ENCODE results near the gene PLXNB2.
"Not testable (repeated sequence)": the region's sequence is repeated elsewhere in the genome, so short reads cannot be mapped to it uniquely, and the experiment has no call there.

Gene PLXNB2

DNA sequence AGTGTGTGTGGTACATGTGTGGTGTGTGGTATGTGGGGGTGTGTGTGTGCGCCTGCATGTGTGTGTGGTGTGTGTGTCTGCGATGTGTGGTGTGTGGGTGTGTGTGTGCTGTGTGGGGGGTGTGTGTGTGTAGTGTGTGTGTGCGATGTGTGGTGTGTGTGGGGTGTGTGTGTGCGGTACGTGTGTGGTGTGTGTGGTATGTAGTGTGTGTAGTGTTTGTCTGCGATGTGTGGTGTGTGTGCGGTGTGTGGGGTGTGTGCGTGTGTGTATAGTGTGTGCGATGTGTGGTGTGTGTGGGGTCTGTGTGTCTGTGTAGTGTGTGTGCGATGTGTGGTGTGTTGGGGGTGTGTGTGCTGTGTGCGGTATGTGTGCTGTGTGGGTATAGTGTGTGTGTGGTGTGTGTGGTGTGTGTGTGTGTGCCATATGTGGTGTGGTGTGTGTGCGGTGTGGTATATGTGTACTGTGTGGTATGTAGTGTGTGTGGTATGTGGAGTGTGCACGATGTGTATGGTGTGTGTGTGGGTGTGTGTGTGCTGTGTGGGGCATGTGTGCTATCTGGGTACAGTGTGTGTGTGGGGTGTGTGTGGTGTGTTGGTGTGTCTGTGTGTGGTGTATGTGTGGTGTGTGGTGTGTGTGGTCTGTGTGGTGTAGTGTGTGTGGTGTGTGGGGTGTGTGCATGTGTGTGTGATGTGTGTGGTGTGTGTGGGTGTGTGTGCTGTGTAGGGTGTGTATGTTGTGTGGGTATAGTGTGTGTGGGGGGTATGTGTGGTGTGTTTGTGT, 30.0 kb upstream of the PLXNB2 start:
- Histone ChIP-seq H3K27me3 (ENCODE audit: control insufficient read depth, low read length) (no peaks in the 10 kb centered on the region), H3K4me3 (ENCODE audit: low read length) (no peak overlapping the region; the same call in 1 of the 2 replicates), H3K79me2 (ENCODE audit: control insufficient read depth, low read length) (peaks cover 45% of the 10 kb centered on the region), H3K9me3 (ENCODE audit: control insufficient read depth, insufficient read depth, low read length) (peaks cover 17% of the 10 kb centered on the region; the same call in 1 of the 2 replicates), H3K9me2 (replicated peaks; ENCODE audit: control insufficient read depth, low read length) (no peaks in the 10 kb centered on the region), H3K4me2 (ENCODE audit: low read length) (peak overlapping the region; percentile 90), H3K4me1 (ENCODE audit: control insufficient read depth, low read length) (peaks cover 99% of the 10 kb centered on the region), H3F3A (ENCODE audit: control insufficient read depth, insufficient read depth) (peaks cover 88% of the 10 kb centered on the region), H4K20me1 (ENCODE audit: control insufficient read depth, insufficient read depth, low read depth, low read length) (no peaks in the 10 kb centered on the region), H3K27ac (ENCODE audit: low read depth, low read length) (peak overlapping the region; percentile 98), H3K36me3 (ENCODE audit: control insufficient read depth, low read length) (peaks cover 27% of the 10 kb centered on the region)
- no peak for TF ChIP-seq CTCF (IDR thresholded peaks at IDR 0.05; ENCODE audit: low read depth, low read length, poor library complexity, severe bottlenecking)
- TF ChIP-seq EZH2phosphoT487 (IDR thresholded peaks at IDR 0.05; ENCODE audit: borderline replicate concordance, low read length): no peak

GRCh38 chr22:50334433-50334832, 27.0 kb upstream of the PLXNB2 start:
- not testable (repeated sequence) for H3K9me2 ChIP-seq (replicated peaks; ENCODE audit: control insufficient read depth, low read length); H3K27me3 ChIP-seq (ENCODE audit: control insufficient read depth, low read length); H4K20me1 ChIP-seq (ENCODE audit: control insufficient read depth, insufficient read depth, low read depth, low read length)
- Histone ChIP-seq H3F3A (ENCODE audit: control insufficient read depth, insufficient read depth) (peaks cover 65% of the 10 kb centered on the region), H3K36me3 (ENCODE audit: control insufficient read depth, low read length) (peaks cover 27% of the 10 kb centered on the region), H3K4me1 (ENCODE audit: control insufficient read depth, low read length) (peaks cover 97% of the 10 kb centered on the region), H3K79me2 (ENCODE audit: control insufficient read depth, low read length) (peaks cover 53% of the 10 kb centered on the region), H3K27ac (ENCODE audit: low read depth, low read length) (peak overlapping the region; percentile 98), H3K4me2 (ENCODE audit: low read length) (peak overlapping the region; percentile 90), H3K9me3 (ENCODE audit: control insufficient read depth, insufficient read depth, low read length) (peaks cover 17% of the 10 kb centered on the region; the same call in 1 of the 2 replicates), H3K4me3 (ENCODE audit: low read length) (peak overlapping the region; percentile 70)

GRCh38 chr22:50329236-50329635, 21.8 kb upstream of the PLXNB2 start:
- Histone ChIP-seq H3K27me3 (ENCODE audit: control insufficient read depth, low read length) (no peaks in the 10 kb centered on the region), H3K9me3 (ENCODE audit: control insufficient read depth, insufficient read depth, low read length) (no peaks in the 10 kb centered on the region), H3K79me2 (ENCODE audit: control insufficient read depth, low read length) (peaks cover 21% of the 10 kb centered on the region), H3K4me2 (ENCODE audit: low read length) (peak overlapping the region; percentile 94), H3K4me3 (ENCODE audit: low read length) (no peak overlapping the region), H3K27ac (ENCODE audit: low read depth, low read length) (peak overlapping the region; percentile 98), H3F3A (ENCODE audit: control insufficient read depth, insufficient read depth) (peaks cover 23% of the 10 kb centered on the region), H3K4me1 (ENCODE audit: control insufficient read depth, low read length) (peaks cover 88% of the 10 kb centered on the region), H3K9me2 (replicated peaks; ENCODE audit: control insufficient read depth, low read length) (no peaks in the 10 kb centered on the region), H4K20me1 (ENCODE audit: control insufficient read depth, insufficient read depth, low read depth, low read length) (no peaks in the 10 kb centered on the region), H3K36me3 (ENCODE audit: control insufficient read depth, low read length) (no peaks in the 10 kb centered on the region)
- TF ChIP-seq EZH2phosphoT487 (IDR thresholded peaks at IDR 0.05; ENCODE audit: borderline replicate concordance, low read length) (no peak), CTCF (IDR thresholded peaks at IDR 0.05; ENCODE audit: low read depth, low read length, poor library complexity, severe bottlenecking) (no peak)

GRCh38 chr22:50327711-50328019, 20.2 kb upstream of the PLXNB2 start:
- Histone ChIP-seq H3K9me3 (ENCODE audit: control insufficient read depth, insufficient read depth, low read length) (no peaks in the 10 kb centered on the region), H3K27ac (ENCODE audit: low read depth, low read length) (peak overlapping the region; percentile 50), H3K79me2 (ENCODE audit: control insufficient read depth, low read length) (peaks cover 21% of the 10 kb centered on the region), H3K27me3 (ENCODE audit: control insufficient read depth, low read length) (no peaks in the 10 kb centered on the region), H3K4me2 (ENCODE audit: low read length) (peak overlapping the region; percentile 94), H3F3A (ENCODE audit: control insufficient read depth, insufficient read depth) (peaks cover 10% of the 10 kb centered on the region), H3K4me3 (ENCODE audit: low read length) (peak overlapping the region; percentile 80), H3K4me1 (ENCODE audit: control insufficient read depth, low read length) (peaks cover 72% of the 10 kb centered on the region), H3K36me3 (ENCODE audit: control insufficient read depth, low read length) (no peaks in the 10 kb centered on the region), H3K9me2 (replicated peaks; ENCODE audit: control insufficient read depth, low read length) (no peaks in the 10 kb centered on the region), H4K20me1 (ENCODE audit: control insufficient read depth, insufficient read depth, low read depth, low read length) (no peaks in the 10 kb centered on the region)
- TF ChIP-seq CTCF (IDR thresholded peaks at IDR 0.05; ENCODE audit: low read depth, low read length, poor library complexity, severe bottlenecking): no peak
- TF ChIP-seq EZH2phosphoT487 (IDR thresholded peaks at IDR 0.05; ENCODE audit: borderline replicate concordance, low read length): no peak
